K562 (cell line): ENCODE data around the gene GSK3B.

ENCODE experiments used
- ATF7 ChIP-seq: fragments of 450-650 bp; IDR thresholded peaks from 2 replicates; pipeline ENCODE4 v1.7.1; 2014; ENCODE audit warnings: mild to moderate bottlenecking, moderate library complexity
- BRD4 ChIP-seq: fragments of 200-600 bp; sonication (generic); IDR thresholded peaks from 2 replicates; pipeline ENCODE4 v1.6.1; 2017; ENCODE audit warnings: inconsistent platforms
- CHD4 ChIP-seq: fragments of 200-600 bp; sonication (generic); IDR thresholded peaks from 3 replicates; pipeline ENCODE4 v1.6.1; 2012; ENCODE audit warnings: low read depth, mild to moderate bottlenecking, mixed read lengths, low read length, inconsistent platforms; ENCODE audit not compliant: insufficient read depth, insufficient replicate concordance, poor library complexity, severe bottlenecking
- DIDO1 ChIP-seq: fragments of 450-650 bp; IDR thresholded peaks from 2 replicates; pipeline ENCODE4 v1.6.1; 2016; ENCODE audit warnings: low read depth, missing biosample characterization, missing genetic modification characterization
- GATA2 ChIP-seq: sonication (generic); formaldehyde crosslinking; IDR thresholded peaks from 2 replicates; pipeline ENCODE4 v1.4.0; 2020; ENCODE audit warnings: mild to moderate bottlenecking, missing genetic modification reagents
- POLR2A ChIP-seq: fragments of 450-650 bp; conservative IDR thresholded peaks from 2 replicates; pipeline ENCODE4 v1.6.1; 2016
- POLR3A ChIP-seq: IDR thresholded peaks from 2 replicates; pipeline ENCODE4 v1.6.1; 2011; ENCODE audit warnings: borderline replicate concordance, mild to moderate bottlenecking, moderate library complexity; ENCODE audit not compliant: insufficient read length, insufficient read depth; ENCODE audit errors: extremely low read depth
- TARDBP ChIP-seq: fragments of 450-650 bp; IDR thresholded peaks from 2 replicates; pipeline ENCODE4 v1.6.1; 2016
- ZNF217 ChIP-seq: sonication (generic); formaldehyde crosslinking; IDR thresholded peaks from 2 replicates; pipeline ENCODE4 v1.8.0; 2022; ENCODE audit warnings: mild to moderate bottlenecking, missing genetic modification reagents
- ZNF766 ChIP-seq: fragments of 200-800 bp; sonication (Bioruptor generic); conservative IDR thresholded peaks from 2 replicates; pipeline ENCODE4 v1.6.1; 2016; ENCODE audit warnings: missing genetic modification characterization, missing compliant biosample characterization
- TF ChIP-seq, protein P1 (sequence below): fragments of 200-800 bp; sonication (Bioruptor generic); IDR thresholded peaks from 2 replicates; pipeline ENCODE4 v1.6.1; 2016; ENCODE audit warnings: missing genetic modification characterization, missing compliant biosample characterization
- TF ChIP-seq, protein P2 (sequence below): sonication (generic); formaldehyde crosslinking; IDR thresholded peaks from 2 replicates; pipeline ENCODE4 v1.8.1; 2023; ENCODE audit warnings: mild to moderate bottlenecking, missing genetic modification reagents
- TF ChIP-seq, protein P3 (sequence below), 2 experiments: IDR thresholded peaks; 2 replicates each; pipeline ENCODE4 v1.6.1; 2012; ENCODE audit warnings: improper control_type of control experiment in 2 of 2, low read depth in 2 of 2, low read length in 2 of 2, borderline replicate concordance in 1 of 2
- TF ChIP-seq, protein P4 (sequence below): sonication (generic); formaldehyde crosslinking; IDR thresholded peaks from 2 replicates; pipeline ENCODE4 v1.8.0; 2023; ENCODE audit warnings: missing genetic modification reagents, mild to moderate bottlenecking, borderline replicate concordance

DNA sequence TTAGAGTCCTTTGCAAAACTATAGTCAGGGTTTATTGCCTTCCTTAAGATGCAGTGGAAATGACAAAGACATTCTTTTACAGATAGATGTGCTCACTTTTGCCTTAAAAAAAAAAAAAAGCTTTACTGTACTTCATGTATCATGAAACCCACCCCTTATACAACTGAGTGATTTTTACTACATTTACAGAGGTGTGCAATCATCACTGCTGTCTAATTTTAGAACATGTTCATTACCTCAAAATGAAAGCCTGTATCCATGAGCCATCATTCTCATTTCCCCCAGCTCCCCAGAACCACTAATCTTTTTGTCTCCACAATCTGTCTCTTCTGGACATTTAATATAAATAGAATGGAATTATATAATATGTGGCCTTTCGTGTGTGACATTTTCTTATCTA lies 200.5 kb downstream of the GSK3B start:
- TF ChIP-seq ZNF217 (CRISPR knock-in tag) (no peak), ATF7 (no peak), CHD4 (no peak), ZNF766 (CRISPR knock-in tag) (no peak), POLR3A (no peak), GATA2 (CRISPR knock-in tag) (no peak), DIDO1 (tag) (no peak), TARDBP (no peak), BRD4 (no peak), POLR2A (no peak)
- TF ChIP-seq, protein P1, sequence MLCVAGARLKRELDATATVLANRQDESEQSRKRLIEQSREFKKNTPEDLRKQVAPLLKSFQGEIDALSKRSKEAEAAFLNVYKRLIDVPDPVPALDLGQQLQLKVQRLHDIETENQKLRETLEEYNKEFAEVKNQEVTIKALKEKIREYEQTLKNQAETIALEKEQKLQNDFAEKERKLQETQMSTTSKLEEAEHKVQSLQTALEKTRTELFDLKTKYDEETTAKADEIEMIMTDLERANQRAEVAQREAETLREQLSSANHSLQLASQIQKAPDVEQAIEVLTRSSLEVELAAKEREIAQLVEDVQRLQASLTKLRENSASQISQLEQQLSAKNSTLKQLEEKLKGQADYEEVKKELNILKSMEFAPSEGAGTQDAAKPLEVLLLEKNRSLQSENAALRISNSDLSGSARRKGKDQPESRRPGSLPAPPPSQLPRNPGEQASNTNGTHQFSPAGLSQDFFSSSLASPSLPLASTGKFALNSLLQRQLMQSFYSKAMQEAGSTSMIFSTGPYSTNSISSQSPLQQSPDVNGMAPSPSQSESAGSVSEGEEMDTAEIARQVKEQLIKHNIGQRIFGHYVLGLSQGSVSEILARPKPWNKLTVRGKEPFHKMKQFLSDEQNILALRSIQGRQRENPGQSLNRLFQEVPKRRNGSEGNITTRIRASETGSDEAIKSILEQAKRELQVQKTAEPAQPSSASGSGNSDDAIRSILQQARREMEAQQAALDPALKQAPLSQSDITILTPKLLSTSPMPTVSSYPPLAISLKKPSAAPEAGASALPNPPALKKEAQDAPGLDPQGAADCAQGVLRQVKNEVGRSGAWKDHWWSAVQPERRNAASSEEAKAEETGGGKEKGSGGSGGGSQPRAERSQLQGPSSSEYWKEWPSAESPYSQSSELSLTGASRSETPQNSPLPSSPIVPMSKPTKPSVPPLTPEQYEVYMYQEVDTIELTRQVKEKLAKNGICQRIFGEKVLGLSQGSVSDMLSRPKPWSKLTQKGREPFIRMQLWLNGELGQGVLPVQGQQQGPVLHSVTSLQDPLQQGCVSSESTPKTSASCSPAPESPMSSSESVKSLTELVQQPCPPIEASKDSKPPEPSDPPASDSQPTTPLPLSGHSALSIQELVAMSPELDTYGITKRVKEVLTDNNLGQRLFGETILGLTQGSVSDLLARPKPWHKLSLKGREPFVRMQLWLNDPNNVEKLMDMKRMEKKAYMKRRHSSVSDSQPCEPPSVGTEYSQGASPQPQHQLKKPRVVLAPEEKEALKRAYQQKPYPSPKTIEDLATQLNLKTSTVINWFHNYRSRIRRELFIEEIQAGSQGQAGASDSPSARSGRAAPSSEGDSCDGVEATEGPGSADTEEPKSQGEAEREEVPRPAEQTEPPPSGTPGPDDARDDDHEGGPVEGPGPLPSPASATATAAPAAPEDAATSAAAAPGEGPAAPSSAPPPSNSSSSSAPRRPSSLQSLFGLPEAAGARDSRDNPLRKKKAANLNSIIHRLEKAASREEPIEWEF = no peak
- TF ChIP-seq, protein P2, sequence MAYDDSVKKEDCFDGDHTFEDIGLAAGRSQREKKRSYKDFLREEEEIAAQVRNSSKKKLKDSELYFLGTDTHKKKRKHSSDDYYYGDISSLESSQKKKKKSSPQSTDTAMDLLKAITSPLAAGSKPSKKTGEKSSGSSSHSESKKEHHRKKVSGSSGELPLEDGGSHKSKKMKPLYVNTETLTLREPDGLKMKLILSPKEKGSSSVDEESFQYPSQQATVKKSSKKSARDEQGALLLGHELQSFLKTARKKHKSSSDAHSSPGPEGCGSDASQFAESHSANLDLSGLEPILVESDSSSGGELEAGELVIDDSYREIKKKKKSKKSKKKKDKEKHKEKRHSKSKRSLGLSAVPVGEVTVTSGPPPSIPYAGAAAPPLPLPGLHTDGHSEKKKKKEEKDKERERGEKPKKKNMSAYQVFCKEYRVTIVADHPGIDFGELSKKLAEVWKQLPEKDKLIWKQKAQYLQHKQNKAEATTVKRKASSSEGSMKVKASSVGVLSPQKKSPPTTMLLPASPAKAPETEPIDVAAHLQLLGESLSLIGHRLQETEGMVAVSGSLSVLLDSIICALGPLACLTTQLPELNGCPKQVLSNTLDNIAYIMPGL (CRISPR knock-in tag) = no peak
- TF ChIP-seq, protein P3, sequence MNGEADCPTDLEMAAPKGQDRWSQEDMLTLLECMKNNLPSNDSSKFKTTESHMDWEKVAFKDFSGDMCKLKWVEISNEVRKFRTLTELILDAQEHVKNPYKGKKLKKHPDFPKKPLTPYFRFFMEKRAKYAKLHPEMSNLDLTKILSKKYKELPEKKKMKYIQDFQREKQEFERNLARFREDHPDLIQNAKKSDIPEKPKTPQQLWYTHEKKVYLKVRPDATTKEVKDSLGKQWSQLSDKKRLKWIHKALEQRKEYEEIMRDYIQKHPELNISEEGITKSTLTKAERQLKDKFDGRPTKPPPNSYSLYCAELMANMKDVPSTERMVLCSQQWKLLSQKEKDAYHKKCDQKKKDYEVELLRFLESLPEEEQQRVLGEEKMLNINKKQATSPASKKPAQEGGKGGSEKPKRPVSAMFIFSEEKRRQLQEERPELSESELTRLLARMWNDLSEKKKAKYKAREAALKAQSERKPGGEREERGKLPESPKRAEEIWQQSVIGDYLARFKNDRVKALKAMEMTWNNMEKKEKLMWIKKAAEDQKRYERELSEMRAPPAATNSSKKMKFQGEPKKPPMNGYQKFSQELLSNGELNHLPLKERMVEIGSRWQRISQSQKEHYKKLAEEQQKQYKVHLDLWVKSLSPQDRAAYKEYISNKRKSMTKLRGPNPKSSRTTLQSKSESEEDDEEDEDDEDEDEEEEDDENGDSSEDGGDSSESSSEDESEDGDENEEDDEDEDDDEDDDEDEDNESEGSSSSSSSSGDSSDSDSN (IDR thresholded peaks at IDR 0.05; ENCODE audit: borderline replicate concordance in 1 of 2, low read depth in 2 of 2, low read length in 2 of 2) = no peak
- TF ChIP-seq, protein P4, sequence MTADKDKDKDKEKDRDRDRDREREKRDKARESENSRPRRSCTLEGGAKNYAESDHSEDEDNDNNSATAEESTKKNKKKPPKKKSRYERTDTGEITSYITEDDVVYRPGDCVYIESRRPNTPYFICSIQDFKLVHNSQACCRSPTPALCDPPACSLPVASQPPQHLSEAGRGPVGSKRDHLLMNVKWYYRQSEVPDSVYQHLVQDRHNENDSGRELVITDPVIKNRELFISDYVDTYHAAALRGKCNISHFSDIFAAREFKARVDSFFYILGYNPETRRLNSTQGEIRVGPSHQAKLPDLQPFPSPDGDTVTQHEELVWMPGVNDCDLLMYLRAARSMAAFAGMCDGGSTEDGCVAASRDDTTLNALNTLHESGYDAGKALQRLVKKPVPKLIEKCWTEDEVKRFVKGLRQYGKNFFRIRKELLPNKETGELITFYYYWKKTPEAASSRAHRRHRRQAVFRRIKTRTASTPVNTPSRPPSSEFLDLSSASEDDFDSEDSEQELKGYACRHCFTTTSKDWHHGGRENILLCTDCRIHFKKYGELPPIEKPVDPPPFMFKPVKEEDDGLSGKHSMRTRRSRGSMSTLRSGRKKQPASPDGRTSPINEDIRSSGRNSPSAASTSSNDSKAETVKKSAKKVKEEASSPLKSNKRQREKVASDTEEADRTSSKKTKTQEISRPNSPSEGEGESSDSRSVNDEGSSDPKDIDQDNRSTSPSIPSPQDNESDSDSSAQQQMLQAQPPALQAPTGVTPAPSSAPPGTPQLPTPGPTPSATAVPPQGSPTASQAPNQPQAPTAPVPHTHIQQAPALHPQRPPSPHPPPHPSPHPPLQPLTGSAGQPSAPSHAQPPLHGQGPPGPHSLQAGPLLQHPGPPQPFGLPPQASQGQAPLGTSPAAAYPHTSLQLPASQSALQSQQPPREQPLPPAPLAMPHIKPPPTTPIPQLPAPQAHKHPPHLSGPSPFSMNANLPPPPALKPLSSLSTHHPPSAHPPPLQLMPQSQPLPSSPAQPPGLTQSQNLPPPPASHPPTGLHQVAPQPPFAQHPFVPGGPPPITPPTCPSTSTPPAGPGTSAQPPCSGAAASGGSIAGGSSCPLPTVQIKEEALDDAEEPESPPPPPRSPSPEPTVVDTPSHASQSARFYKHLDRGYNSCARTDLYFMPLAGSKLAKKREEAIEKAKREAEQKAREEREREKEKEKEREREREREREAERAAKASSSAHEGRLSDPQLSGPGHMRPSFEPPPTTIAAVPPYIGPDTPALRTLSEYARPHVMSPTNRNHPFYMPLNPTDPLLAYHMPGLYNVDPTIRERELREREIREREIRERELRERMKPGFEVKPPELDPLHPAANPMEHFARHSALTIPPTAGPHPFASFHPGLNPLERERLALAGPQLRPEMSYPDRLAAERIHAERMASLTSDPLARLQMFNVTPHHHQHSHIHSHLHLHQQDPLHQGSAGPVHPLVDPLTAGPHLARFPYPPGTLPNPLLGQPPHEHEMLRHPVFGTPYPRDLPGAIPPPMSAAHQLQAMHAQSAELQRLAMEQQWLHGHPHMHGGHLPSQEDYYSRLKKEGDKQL (CRISPR knock-in tag) = no peak
